Breast epithelium (tissue), 4 donors: ENCODE measurements around the gene IFNLR1. TPM values are rescaled to one million over a fixed set of nuclear protein-coding genes. Genes with fewer than 3 reads are reported as not detected.

ENCODE experiments used
- DNase-seq, 2 donors: peaks; one replicate each; pipeline ENCODE4 v3.0.0-alpha.2; 2019; ENCODE audit warnings: low spot score in 2 of 2
- H3K27ac ChIP-seq, 2 donors: fragments of 200-600 bp; sonication (generic) in 1 of 2; one replicate each; pipeline ENCODE4 v1.5.1; 2016 to 2019; ENCODE audit warnings: mild to moderate bottlenecking in 1 of 2
- H3K27me3 ChIP-seq, 2 donors: fragments of 200-600 bp; sonication (generic) in 1 of 2; one replicate each; pipeline versions ENCODE4 v1.5.1 to v1.6.0; 2017 to 2019; ENCODE audit warnings: control low read depth in 1 of 2, mild to moderate bottlenecking in 1 of 2
- H3K36me3 ChIP-seq: fragments of 200-600 bp; one replicate; pipeline ENCODE4 v1.5.1; 2019
- H3K4me1 ChIP-seq, 2 donors: fragments of 200-600 bp; sonication (generic); one replicate each; pipeline ENCODE4 v1.5.1; 2016 to 2019; ENCODE audit warnings: control low read depth in 1 of 2
- H3K4me3 ChIP-seq, 3 donors: fragments of 200-600 bp; sonication (generic); 1 replicate in 2 of 3; 2 replicates in 1 of 3; pipeline ENCODE4 v1.5.1; 2016 to 2019; ENCODE audit warnings: mild to moderate bottlenecking in 3 of 3, moderate library complexity in 2 of 3
- H3K9me3 ChIP-seq, 2 donors: fragments of 200-600 bp; sonication (generic) in 1 of 2; one replicate each; pipeline ENCODE4 v1.5.1; 2016 to 2019; ENCODE audit warnings: control low read depth in 1 of 2
- POLR2A ChIP-seq: fragments of 450-650 bp; IDR thresholded peaks from one replicate; pipeline ENCODE4 v1.6.1; 2016; ENCODE audit warnings: antibody characterized with exemption, mild to moderate bottlenecking, moderate library complexity
- POLR2AphosphoS5 ChIP-seq, 3 donors: sonication (generic); formaldehyde crosslinking; IDR thresholded peaks; one replicate each; pipeline ENCODE4 v1.6.1; 2017; ENCODE audit warnings: antibody characterized with exemption in 3 of 3
- intact Hi-C: fragments of 100-400 bp; cut with DNase I; formaldehyde crosslinking; loops from one replicate; pipeline ENCODE4 v1.15.1; 2023; ENCODE audit warnings: low total_unique reads
- total RNA-seq, 3 donors: library from RNA; depleted of rRNA; stranded (reverse); fragments of >200 nt; gene quantifications; one replicate each; pipeline ENCODE4 v1.1.0, GENCODE V29; 2016
- TF ChIP-seq, protein P1 (sequence below), 3 donors: fragments of 450-650 bp; IDR thresholded peaks; one replicate each; pipeline ENCODE4 v1.5.1; 2016 to 2017; ENCODE audit warnings: antibody characterized with exemption in 3 of 3, mild to moderate bottlenecking in 3 of 3, moderate library complexity in 3 of 3

IFNLR1 gene
- total RNA-seq, 3 donors from 2014 or later, result under 0.01 to 10.7 (median 3.9) TPM

DNA sequence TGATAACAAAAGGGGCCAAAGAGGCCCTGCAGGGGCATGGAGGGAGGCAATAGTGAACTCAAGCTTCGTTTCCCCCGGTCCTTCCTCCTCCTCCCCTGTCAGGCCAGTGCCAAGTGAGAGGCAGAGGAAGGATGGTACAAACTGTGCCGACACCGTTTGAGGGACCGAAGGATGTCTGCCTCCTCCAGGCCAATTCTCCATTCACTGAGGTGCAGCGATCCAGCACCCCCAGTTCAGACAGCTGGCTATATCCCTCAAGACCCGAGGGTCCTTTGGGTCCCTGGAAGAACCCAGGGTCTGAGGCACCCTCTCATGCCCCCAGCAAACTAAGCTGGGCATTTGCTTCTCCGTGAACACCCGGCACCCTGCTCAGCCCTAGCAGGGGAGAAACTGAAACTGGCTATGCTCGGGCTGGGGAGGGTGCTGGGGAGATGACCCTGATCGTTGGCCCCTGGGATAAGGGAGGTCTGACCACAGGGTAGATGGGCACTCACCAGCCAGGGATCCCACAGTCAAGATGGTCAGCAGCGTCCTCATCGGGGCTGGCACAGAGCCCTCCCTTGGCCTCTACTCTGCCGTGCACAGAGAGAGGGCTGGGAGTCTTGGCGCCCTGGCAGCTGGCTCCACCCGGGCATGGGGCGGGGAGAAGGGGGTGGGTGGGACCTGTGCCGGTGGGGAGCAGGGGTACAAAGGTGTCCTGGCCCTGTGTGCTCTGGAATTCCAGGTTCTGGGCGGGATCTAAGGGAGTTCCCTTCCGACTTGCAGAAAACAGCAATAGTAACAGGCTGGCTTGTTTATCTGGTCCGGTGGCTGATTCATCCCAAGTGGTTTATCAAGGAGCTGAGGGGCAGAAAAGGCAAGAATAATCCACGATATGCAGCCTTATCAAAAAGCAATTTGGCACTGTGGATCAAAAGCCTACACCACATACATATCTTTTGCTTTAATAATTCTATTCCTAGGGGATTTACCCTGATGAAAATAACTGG lies 44.2 kb downstream of the IFNLR1 start, which contains the start of gene IL22RA1:
Gene IL22RA1 (minus strand): TSS at position 595 of the 989 bp plus-strand sequence. CDS start 58 bp downstream, at position 537.
- Histone ChIP-seq H3K27ac (peak within 1 kb of the TSS; percentile 21 to 31), H3K9me3 (no peaks in the 10 kb centered on the region), H3K4me3 (peak within 1 kb of the TSS; percentile 42 to 59 (median 55)), H3K27me3 (no peaks in the 10 kb centered on the region), H3K4me1 (no peaks in the 10 kb centered on the region), H3K36me3 (no peaks in the 10 kb centered on the region)
- intact Hi-C loops, result no loop called here
- DNase-seq, result peak in 1 of 2 donors; percentile 25
- TF ChIP-seq POLR2AphosphoS5 (IDR thresholded peaks at IDR 0.05), result no peak
- no peak for TF ChIP-seq POLR2A
- TF ChIP-seq, protein P1, sequence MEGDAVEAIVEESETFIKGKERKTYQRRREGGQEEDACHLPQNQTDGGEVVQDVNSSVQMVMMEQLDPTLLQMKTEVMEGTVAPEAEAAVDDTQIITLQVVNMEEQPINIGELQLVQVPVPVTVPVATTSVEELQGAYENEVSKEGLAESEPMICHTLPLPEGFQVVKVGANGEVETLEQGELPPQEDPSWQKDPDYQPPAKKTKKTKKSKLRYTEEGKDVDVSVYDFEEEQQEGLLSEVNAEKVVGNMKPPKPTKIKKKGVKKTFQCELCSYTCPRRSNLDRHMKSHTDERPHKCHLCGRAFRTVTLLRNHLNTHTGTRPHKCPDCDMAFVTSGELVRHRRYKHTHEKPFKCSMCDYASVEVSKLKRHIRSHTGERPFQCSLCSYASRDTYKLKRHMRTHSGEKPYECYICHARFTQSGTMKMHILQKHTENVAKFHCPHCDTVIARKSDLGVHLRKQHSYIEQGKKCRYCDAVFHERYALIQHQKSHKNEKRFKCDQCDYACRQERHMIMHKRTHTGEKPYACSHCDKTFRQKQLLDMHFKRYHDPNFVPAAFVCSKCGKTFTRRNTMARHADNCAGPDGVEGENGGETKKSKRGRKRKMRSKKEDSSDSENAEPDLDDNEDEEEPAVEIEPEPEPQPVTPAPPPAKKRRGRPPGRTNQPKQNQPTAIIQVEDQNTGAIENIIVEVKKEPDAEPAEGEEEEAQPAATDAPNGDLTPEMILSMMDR (IDR thresholded peaks at IDR 0.05), result no peak

DNA sequence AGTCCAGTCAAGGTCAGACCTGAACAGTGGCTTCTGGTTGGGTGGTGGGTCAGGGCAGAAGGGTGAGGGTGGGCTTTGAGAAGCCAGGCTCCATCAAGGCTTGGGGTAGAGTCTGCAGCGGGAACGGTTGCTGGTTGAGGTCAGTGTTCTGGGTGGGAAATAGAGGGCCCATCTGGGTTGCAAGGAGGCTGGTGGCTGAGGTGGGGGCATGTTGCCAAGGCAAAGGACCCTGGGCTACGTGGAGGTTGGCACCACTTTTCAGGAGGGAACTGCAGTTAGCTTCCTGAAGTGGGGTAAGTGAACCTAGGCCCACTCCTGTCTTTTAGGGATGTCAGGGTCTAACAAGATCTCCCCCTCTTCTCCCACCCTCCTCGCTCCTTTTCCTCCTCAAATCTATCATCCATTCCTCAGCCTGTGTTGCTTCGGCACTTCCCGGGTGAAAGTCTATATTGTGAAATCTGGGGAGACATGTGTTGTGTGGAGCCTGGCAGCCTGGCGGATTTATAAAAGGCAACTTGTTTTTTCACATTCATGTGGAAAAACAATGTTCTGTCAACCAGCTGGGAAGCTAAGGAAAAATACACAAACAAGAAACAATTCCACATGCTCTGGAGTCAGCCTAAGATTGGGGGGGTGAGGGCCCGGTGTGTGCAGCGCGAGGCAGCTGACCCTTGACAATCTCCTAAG lies 45.6 kb downstream of the IFNLR1 start:
- DNase-seq, result no peak
- no peak overlapping the region for H3K27ac ChIP-seq

DNA sequence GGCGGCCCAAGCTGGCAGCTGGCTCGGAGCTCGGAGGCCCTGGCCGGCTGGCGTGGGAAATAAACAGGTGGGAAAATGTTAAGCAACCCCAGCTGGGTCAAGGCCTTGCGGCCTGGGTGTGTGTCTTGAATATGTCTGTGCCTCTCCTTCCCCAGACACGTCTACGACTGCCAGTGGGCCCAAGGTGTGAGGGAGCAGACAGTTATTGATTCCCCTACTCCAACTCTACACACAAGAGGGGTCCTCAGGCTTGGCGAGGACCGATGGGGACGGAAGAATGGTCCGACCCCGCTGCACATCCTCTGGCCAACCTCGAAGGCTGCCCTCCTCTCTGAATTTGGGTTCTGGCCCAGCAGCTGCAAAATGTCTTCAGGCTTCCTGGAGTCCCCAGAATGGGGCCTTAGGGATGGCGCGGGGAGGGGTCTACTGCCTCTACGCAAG lies 46.3 kb downstream of the IFNLR1 start:
- Histone ChIP-seq H3K4me1 (no peaks in the 10 kb centered on the region), H3K27ac (no peak overlapping the region), H3K4me3 (no peak overlapping the region), H3K36me3 (no peaks in the 10 kb centered on the region), H3K9me3 (no peaks in the 10 kb centered on the region), H3K27me3 (no peaks in the 10 kb centered on the region)
- intact Hi-C loops, result no loop called here
- TF ChIP-seq POLR2AphosphoS5 (IDR thresholded peaks at IDR 0.05) (no peak), POLR2A (no peak)
- TF ChIP-seq, protein P1 (IDR thresholded peaks at IDR 0.05), result no peak
- DNase-seq, result no peak

More for the DNA sequence above, 45.6 kb downstream of the IFNLR1 start:
- TF ChIP-seq, protein P1 (IDR thresholded peaks at IDR 0.05), result no peak
- no peak for TF ChIP-seq POLR2AphosphoS5 (IDR thresholded peaks at IDR 0.05)
- no peak for TF ChIP-seq POLR2A
- H3K9me3 ChIP-seq, result no peaks in the 10 kb centered on the region
- H3K27me3 ChIP-seq, result no peaks in the 10 kb centered on the region
- H3K4me1 ChIP-seq, result no peaks in the 10 kb centered on the region
- H3K36me3 ChIP-seq, result no peaks in the 10 kb centered on the region
- no peak overlapping the region for H3K4me3 ChIP-seq
- intact Hi-C loops, result no loop called here

DNA sequence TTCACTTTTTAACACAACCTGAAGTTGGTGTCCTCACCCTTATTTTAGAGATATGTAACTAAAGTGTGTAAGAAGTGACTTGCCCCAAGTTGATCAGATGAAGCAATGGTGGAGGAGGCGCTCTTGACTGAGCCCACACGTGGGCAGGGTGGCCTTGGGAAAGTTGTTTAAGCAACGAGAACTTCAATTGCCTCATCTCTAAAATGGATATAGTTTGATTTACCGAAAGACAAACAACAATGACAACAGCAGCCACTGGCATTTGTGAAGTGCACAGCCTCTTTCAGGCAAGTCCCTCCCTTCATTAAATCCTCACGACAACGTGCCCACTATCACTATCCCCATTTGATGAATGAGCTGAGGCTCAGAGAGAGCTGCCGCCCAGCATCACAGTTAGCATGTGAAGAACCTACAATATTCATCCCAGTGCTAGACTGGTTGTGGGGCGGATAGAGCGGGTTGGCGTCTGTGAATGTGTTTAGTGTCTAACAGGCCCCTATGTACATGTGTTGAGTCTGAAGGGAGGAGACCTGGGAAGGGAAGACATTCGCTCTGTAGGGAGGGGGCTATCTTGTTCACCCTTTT lies 47.2 kb downstream of the IFNLR1 start:
- no peaks in the 10 kb centered on the region for H3K4me1 ChIP-seq
- no peaks in the 10 kb centered on the region for H3K36me3 ChIP-seq
- H3K9me3 ChIP-seq, result no peaks in the 10 kb centered on the region
- no peak overlapping the region for H3K27ac ChIP-seq
- H3K4me3 ChIP-seq, result no peak overlapping the region
- TF ChIP-seq, protein P1 (IDR thresholded peaks at IDR 0.05), result no peak
- TF ChIP-seq POLR2AphosphoS5 (IDR thresholded peaks at IDR 0.05), result no peak
- TF ChIP-seq POLR2A, result no peak
- no peaks in the 10 kb centered on the region for H3K27me3 ChIP-seq
- no peak for DNase-seq
- intact Hi-C loops, result no loop called here
